Measurements from ENCODE around the gene CDC73.

DNA sequence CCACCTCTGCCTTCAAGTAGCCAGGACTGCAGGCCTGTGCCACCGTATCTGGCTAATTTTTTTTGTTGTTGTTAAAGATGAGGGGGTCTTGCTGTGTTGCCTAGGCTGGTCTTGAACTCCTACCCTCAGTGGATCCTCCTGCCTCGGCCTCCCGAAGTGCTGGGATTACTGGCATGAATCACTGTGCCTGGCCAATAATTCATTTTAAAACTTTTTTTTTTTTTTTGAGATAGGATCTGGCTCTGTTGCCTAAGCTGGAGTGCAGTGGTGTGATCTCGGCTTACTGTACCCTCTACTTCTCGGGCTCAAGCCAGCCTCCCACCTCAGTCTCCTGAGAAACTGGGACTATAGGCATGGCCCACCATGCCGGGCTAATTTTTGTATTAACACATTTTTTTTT, 3.5 kb downstream of the CDC73 start:
- TF ChIP-seq MTA1 (CRISPR knock-in tag; IDR thresholded peaks at IDR 0.05; ENCODE audit: borderline replicate concordance): no peak
- TF ChIP-seq TOE1 (CRISPR knock-in tag; IDR thresholded peaks at IDR 0.05): no peak

All from HepG2 (cell line).